ENCODE results near the gene C1orf21. TPM values are rescaled to one million over a fixed set of nuclear protein-coding genes. Genes with fewer than 3 reads are reported as not detected.

The C1orf21 gene
- total and polyA plus RNA-seq, 2 of the 4 experiments (the other 2 are of a cell fraction), result 6.4 to 9.9 TPM

DNA sequence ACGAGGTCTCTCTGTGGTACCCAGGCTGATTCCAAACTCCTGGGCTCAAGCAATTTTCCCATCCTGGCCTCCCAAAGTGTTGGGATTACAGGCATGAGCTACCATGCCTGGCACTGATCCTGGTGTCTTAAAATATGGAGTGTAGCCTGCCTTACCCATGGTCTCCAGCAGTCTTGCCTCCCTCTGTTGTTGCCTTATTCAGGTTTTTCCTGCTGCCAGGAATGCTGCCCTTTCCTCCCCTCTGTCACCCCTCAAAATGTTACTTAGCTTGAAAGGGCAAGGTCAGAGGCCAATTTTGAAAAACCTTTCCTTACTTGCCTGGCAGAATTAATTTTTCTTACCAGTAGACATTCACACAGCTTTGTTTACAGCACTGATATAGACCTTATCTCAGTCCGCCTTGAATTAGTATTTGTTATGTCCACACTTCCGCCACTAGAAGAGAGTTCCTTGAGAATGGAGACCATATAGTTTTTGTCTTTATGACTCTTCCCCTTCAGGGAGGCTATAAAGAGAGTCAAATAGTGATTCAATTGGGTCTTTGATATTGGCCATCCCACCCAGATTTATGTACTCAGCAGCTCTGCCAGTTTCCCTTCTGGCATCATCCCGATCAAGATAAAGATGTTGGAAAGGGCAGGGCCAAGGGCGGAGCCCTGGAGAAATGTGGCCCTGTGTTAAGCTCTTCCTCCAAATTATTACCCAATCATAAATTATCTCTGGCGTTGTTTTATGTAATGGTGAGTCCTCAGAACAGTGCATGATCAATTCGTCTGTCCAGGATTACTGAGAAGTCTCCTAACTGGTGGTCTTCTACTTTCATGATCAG is 38.8 kb downstream of the C1orf21 start:
- in situ Hi-C loops (cut with MboI; ENCODE audit: low sequenced_read_pairs) (no loop called here), dilution Hi-C loops (cut with HindIII; ENCODE audit: low sequenced_read_pairs, unreplicated experiment) (no loop called here), intact Hi-C loops (cut with micrococcal nuclease) (no loop called here)
- Histone ChIP-seq H3K4me1 (ENCODE audit: control insufficient read depth, insufficient read depth, low read length) (peaks cover 2% of the 10 kb centered on the region; the same call in 1 of the 2 replicates), H3K14ac (replicated peaks; ENCODE audit: low read depth, low read length) (no peak overlapping the region), H3K27ac (ENCODE audit: insufficient read depth, low read length) (no peak overlapping the region), H2AK9ac (replicated peaks; ENCODE audit: low read depth, low read length, poor library complexity) (no peak overlapping the region), H3K23ac (ENCODE audit: low read depth, low read length) (no peak overlapping the region), H2BK5ac (ENCODE audit: low read depth, low read length, poor library complexity, severe bottlenecking) (no peak overlapping the region), H3K27me3 (ENCODE audit: control insufficient read depth, insufficient read depth, low read length) (no peaks in the 10 kb centered on the region), H3K4me3 (ENCODE audit: insufficient read depth, low read depth, low read length) (no peak overlapping the region), H3K9ac (ENCODE audit: low read depth, low read length) (no peak overlapping the region), H3K4me2 (ENCODE audit: low read depth, low read length) (no peak overlapping the region), H3K9me3 (ENCODE audit: control insufficient read depth, insufficient read depth, low read length) (no peaks in the 10 kb centered on the region), H3K79me1 (ENCODE audit: low read depth in 1 of 2, low read length in 2 of 2) (peaks cover 0 to 11% of the 10 kb centered on the region in 2 experiments; a peak in 2 of 4 replicates), H4K91ac (ENCODE audit: insufficient read depth, low read depth, low read length) (no peak overlapping the region), H2AK5ac (ENCODE audit: low read depth, low read length) (no peak overlapping the region), H3K56ac (ENCODE audit: extremely low read depth, insufficient read depth, low read length) (no peak overlapping the region), H3K4ac (ENCODE audit: low read depth, low read length) (no peak overlapping the region), H4K20me1 (ENCODE audit: insufficient read depth, low read length) (no peaks in the 10 kb centered on the region), H2BK15ac (ENCODE audit: low read depth, low read length) (no peak overlapping the region), H3K9me1 (ENCODE audit: insufficient read depth, low read length) (no peaks in the 10 kb centered on the region), H2BK20ac (ENCODE audit: low read depth, low read length) (no peak overlapping the region), H2BK120ac (ENCODE audit: low read depth, low read length) (no peak overlapping the region), H3K18ac (ENCODE audit: low read depth, low read length) (no peak overlapping the region), H4K8ac (ENCODE audit: low read depth in 2 of 2, low read length in 2 of 2) (no peak overlapping the region), H2AFZ (replicated peaks; ENCODE audit: low read length, poor library complexity) (no peak overlapping the region), H3K36me3 (ENCODE audit: control insufficient read depth, insufficient read depth, low read length) (no peaks in the 10 kb centered on the region), H4K5ac (ENCODE audit: low read depth, low read length) (no peak overlapping the region)
- ATAC-seq (ENCODE audit: low read depth), result no peak
- WGBS, 2 experiments (ENCODE audit: extremely low coverage in 2 of 2, insufficient read length in 1 of 2), result 100% methylated on average over 1 of the region's 7 CpGs; no CpG with 5 or more reads in 1 of the 2 experiments
- no TSS peak for BruUV-seq (replicated peaks)
- CTCF ChIA-PET, result no interaction called here
- POLR2A ChIA-PET (ENCODE audit: unreplicated experiment), result no interaction called here
- no peak for DNase-seq
- no peak for TF ChIP-seq FOS (IDR thresholded peaks at IDR 0.05; ENCODE audit: low read depth, low read length)
- TF ChIP-seq MXI1 (IDR thresholded peaks at IDR 0.05; ENCODE audit: borderline replicate concordance, low read depth, low read length), result no peak
- no peak for TF ChIP-seq RCOR1 (IDR thresholded peaks at IDR 0.05; ENCODE audit: insufficient replicate concordance, low read length)
